Measurements from ENCODE around the gene VPS13A. TPM values are rescaled to one million over a fixed set of nuclear protein-coding genes. Genes with fewer than 3 reads are reported as not detected.
A peak's percentile ranks its signal among the peaks of the same experiment; 100 is the strongest.
"Not testable (repeated sequence)": the region's sequence is repeated elsewhere in the genome, so short reads cannot be mapped to it uniquely, and the experiment has no call there.

Gene VPS13A
- total and polyA plus RNA-seq, 8 donors = 7.4 to 19.1 (median 15.6) TPM

DNA sequence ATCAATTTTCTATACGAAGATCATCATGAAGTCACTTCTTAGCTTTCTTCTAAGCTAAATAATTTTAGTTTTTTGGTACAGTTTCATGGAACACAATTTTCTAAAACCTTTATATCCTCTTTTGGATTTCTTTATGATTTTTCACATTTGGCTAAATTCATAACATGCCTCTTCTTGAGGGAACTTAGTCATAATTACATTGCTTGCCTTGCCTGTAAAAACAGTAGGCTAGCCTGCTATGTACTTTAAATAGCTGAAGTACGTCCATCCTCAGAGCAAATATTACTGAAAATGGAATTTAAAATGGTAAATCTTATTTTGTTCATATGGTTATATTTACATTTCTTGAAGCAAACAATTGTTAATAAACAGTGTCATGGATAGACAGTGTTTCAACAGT, 225.0 kb downstream of the VPS13A start:
- no peaks in the 10 kb centered on the region for H3K36me3 ChIP-seq
- 90 to 93% methylated on average over 2 of the region's 2 CpGs for WGBS, 2 donors
- DNase-seq (no peak), ATAC-seq (no peak), FAIRE-seq (no peak)
- no peaks in the 10 kb centered on the region for H3K9me3 ChIP-seq
- TF ChIP-seq, protein P1, sequence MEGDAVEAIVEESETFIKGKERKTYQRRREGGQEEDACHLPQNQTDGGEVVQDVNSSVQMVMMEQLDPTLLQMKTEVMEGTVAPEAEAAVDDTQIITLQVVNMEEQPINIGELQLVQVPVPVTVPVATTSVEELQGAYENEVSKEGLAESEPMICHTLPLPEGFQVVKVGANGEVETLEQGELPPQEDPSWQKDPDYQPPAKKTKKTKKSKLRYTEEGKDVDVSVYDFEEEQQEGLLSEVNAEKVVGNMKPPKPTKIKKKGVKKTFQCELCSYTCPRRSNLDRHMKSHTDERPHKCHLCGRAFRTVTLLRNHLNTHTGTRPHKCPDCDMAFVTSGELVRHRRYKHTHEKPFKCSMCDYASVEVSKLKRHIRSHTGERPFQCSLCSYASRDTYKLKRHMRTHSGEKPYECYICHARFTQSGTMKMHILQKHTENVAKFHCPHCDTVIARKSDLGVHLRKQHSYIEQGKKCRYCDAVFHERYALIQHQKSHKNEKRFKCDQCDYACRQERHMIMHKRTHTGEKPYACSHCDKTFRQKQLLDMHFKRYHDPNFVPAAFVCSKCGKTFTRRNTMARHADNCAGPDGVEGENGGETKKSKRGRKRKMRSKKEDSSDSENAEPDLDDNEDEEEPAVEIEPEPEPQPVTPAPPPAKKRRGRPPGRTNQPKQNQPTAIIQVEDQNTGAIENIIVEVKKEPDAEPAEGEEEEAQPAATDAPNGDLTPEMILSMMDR (IDR thresholded peaks at IDR 0.05) = no peak
- intact Hi-C loops (cut with DNase I) = no loop called here
- no peak overlapping the region for H3K27ac ChIP-seq
- H3K27me3 ChIP-seq = no peaks in the 10 kb centered on the region
- H3K4me1 ChIP-seq = no peaks in the 10 kb centered on the region
- H3K4me3 ChIP-seq = no peak overlapping the region

DNA sequence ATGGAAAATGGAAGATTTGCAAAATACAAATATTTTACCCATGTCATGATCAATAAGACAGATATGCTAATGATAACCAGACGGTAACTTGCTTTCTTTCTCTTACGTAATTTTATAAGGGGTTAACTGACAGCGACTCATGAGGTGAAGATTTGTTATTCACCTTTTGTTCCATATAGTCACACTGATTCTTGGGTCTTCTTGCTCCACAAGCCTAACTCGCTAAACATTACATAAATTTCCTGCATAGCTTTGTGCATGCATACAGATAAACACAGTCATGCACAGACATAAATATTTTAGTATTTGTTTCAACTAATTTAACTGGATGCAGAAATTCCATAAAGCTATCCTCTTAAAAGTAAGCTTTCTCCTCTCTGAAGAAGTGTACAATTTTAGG, 225.9 kb downstream of the VPS13A start:
- ATAC-seq = no peak
- no peaks in the 10 kb centered on the region for H3K27me3 ChIP-seq
- 80 to 87% methylated on average over 4 of the region's 4 CpGs for WGBS, 2 donors

GRCh38 chr9:77408521-77408920, 231.2 kb downstream of the VPS13A start:
- H3K27me3 ChIP-seq; ATAC-seq; H3K27ac ChIP-seq; H3K9me3 ChIP-seq; FAIRE-seq; DNase-seq; H3K4me3 ChIP-seq; H3K36me3 ChIP-seq; H3K4me1 ChIP-seq; intact Hi-C loops (cut with DNase I): not testable (repeated sequence)
- WGBS, 2 donors = 97% methylated on average over 9 of the region's 9 CpGs

More for the DNA sequence above, 225.9 kb downstream of the VPS13A start:
- Histone ChIP-seq H3K27ac (no peak overlapping the region), H3K4me3 (no peak overlapping the region), H3K4me1 (no peaks in the 10 kb centered on the region), H3K9me3 (no peaks in the 10 kb centered on the region), H3K36me3 (no peaks in the 10 kb centered on the region)
- FAIRE-seq (no peak), DNase-seq (no peak)
- intact Hi-C loops (cut with DNase I) = no loop called here
- TF ChIP-seq, protein P1 (IDR thresholded peaks at IDR 0.05) = no peak

GRCh38 chr9:77417566-77417965, 240.2 kb downstream of the VPS13A start:
- DNase-seq (no peak), ATAC-seq (peak in 1 of 4 donors; percentile 60), FAIRE-seq (no peak)
- 73 to 83% methylated on average over 5 of the region's 5 CpGs for WGBS, 2 donors
- no peaks in the 10 kb centered on the region for H3K4me1 ChIP-seq
- no peak overlapping the region for H3K27ac ChIP-seq
- no peaks in the 10 kb centered on the region for H3K36me3 ChIP-seq
- no peaks in the 10 kb centered on the region for H3K27me3 ChIP-seq
- H3K9me3 ChIP-seq = no peaks in the 10 kb centered on the region
- H3K4me3 ChIP-seq = no peak overlapping the region
- TF ChIP-seq, protein P1 (IDR thresholded peaks at IDR 0.05) = no peak
- intact Hi-C loops (cut with DNase I) = no loop called here

- H3K36me3 ChIP-seq = no peaks in the 10 kb centered on the region
- TF ChIP-seq, protein P1 (IDR thresholded peaks at IDR 0.05) = no peak
- intact Hi-C loops (cut with DNase I) = no loop called here
Observed at GRCh38 chr9:77418226-77418625, 240.9 kb downstream of the VPS13A start.

GRCh38 chr9:77420641-77421040, 243.3 kb downstream of the VPS13A start:
- no peaks in the 10 kb centered on the region for H3K4me1 ChIP-seq
- TF ChIP-seq, protein P1 (IDR thresholded peaks at IDR 0.05) = no peak
- H3K27ac ChIP-seq = no peak overlapping the region
- H3K4me3 ChIP-seq = no peak overlapping the region
- no peaks in the 10 kb centered on the region for H3K9me3 ChIP-seq
- no peaks in the 10 kb centered on the region for H3K36me3 ChIP-seq
- FAIRE-seq (no peak), DNase-seq (no peak), ATAC-seq (no peak)
- WGBS, 2 donors = 88% methylated on average over 2 of the region's 2 CpGs
- no peaks in the 10 kb centered on the region for H3K27me3 ChIP-seq
- intact Hi-C loops (cut with DNase I) = no loop called here

More at GRCh38 chr9:77418226-77418625, 240.9 kb downstream of the VPS13A start:
- DNase-seq (no peak), ATAC-seq (no peak), FAIRE-seq (no peak)
- no peaks in the 10 kb centered on the region for H3K9me3 ChIP-seq
- H3K4me3 ChIP-seq = no peak overlapping the region
- H3K27me3 ChIP-seq = no peaks in the 10 kb centered on the region
- no peak overlapping the region for H3K27ac ChIP-seq
- no peaks in the 10 kb centered on the region for H3K4me1 ChIP-seq

Data from pancreas (tissue), 10 donors.